ENCODE measurements around the gene ENO4. TPM values are rescaled to one million over a fixed set of nuclear protein-coding genes. Genes with fewer than 3 reads are reported as not detected.

The ENO4 gene
- total and polyA plus RNA-seq, 9 of the 15 experiments (the other 6 are each of a cell fraction or from before 2014, with no cell fraction given): 0.07 TPM; not detected in 8

DNA sequence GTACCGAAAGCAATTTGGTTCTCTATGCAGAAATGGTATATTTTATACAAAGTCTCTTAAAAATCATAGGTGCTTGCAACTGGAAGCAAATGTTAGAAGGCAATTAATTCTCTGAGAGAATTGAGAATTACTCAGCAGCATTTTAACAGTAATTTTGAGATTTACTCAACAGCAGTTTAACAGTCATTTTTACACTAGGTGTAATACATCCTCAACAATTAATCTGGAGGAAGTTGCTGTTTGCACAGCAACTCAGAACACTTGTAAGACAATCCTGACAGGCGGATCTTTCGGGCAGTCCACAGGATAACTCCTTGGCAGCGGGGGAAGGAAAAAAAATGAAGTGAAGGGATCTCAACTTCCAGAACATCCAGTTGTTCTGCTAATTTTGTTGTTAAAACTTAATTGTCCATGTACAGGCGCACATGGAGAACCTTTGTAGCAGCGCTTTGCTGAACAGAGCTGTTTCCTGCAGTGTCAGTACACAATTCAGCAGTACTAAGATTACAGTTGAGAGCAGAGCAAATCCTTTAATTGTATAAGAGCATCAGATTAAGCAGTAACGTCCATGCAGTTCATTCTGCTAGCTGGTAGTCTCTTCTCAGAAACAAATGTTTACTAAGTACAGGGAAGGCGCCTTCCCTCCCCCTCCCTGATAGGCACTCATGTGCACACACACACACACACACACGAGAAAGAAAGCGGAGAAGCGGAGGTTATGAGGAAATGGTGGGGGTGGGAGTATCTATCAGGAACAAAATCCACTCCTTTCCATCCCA is 43.8 kb downstream of the ENO4 start:
- Histone ChIP-seq H2AFZ (ENCODE audit: low read depth, low read length) (no peak overlapping the region), H3K4me1 (replicated peaks in 1 of 2; ENCODE audit: control insufficient read depth in 2 of 2, insufficient read depth in 2 of 2, low read length in 2 of 2) (no peaks in the 10 kb centered on the region), H3K9me3 (replicated peaks; ENCODE audit: control insufficient read depth, insufficient read depth, low read depth, low read length) (no peaks in the 10 kb centered on the region), H4K20me1 (replicated peaks; ENCODE audit: control insufficient read depth, insufficient read depth, low read length) (no peaks in the 10 kb centered on the region), H3K9me1 (ENCODE audit: control insufficient read depth, insufficient read depth, low read length) (no peaks in the 10 kb centered on the region), H3K79me2 (ENCODE audit: control insufficient read depth, insufficient read depth, low read length) (no peaks in the 10 kb centered on the region), H3K9ac (ENCODE audit: insufficient read depth in 1 of 2, low read depth in 2 of 2, low read length in 2 of 2) (no peak overlapping the region), H3K27ac (ENCODE audit: extremely low read depth, low read depth, low read length) (no peak overlapping the region), H3K4me2 (ENCODE audit: insufficient read depth, low read length) (no peak overlapping the region), H3K4me3 (no peak overlapping the region), H3K36me3 (ENCODE audit: control insufficient read depth, insufficient read depth, low read length) (peaks cover 19% of the 10 kb centered on the region; the same call in 2 of the 3 replicates), H3K27me3 (ENCODE audit: control insufficient read depth in 2 of 2, insufficient read depth in 2 of 2, low read length in 2 of 2) (no peaks in the 10 kb centered on the region)
- POLR2A ChIA-PET: no interaction called here
- FAIRE-seq (no peak), DNase-seq (ENCODE audit: extremely low read depth in 1 of 4, low spot score in 3 of 4) (no peak), ATAC-seq (no peak)
- in situ Hi-C loops (cut with MboI): no loop called here
- BruUV-seq (replicated peaks): no TSS peak
- intact Hi-C loops (cut with micrococcal nuclease): no loop called here
- CTCF ChIA-PET (ENCODE audit: low intra/inter-chr PET ratio): no interaction called here
- WGBS (ENCODE audit: insufficient coverage, low coverage, missing lambda C conversion rate): 81% methylated on average over 5 of the region's 11 CpGs
- TF ChIP-seq STAG1 (CRISPR knock-in tag; IDR thresholded peaks at IDR 0.05; ENCODE audit: borderline replicate concordance) (no peak), SLC30A9 (CRISPR knock-in tag; IDR thresholded peaks at IDR 0.05) (no peak), KHSRP (IDR thresholded peaks at IDR 0.05) (no peak), ARID2 (IDR thresholded peaks at IDR 0.05) (no peak), CC2D1A (IDR thresholded peaks at IDR 0.05) (no peak), GTF2A2 (tag; IDR thresholded peaks at IDR 0.05) (no peak), ZNF778 (CRISPR knock-in tag; IDR thresholded peaks at IDR 0.05) (no peak), SIN3B (IDR thresholded peaks at IDR 0.05; ENCODE audit: low read depth) (no peak), DNMT1 (IDR thresholded peaks at IDR 0.05) (no peak), SETDB1 (IDR thresholded peaks at IDR 0.05; ENCODE audit: low read length) (no peak), TEAD4 (IDR thresholded peaks at IDR 0.05; ENCODE audit: low read length) (no peak), TEAD4 (CRISPR knock-in tag; IDR thresholded peaks at IDR 0.05; ENCODE audit: borderline replicate concordance) (no peak), NEUROD1 (IDR thresholded peaks at IDR 0.05; ENCODE audit: borderline replicate concordance, low read depth, low read length, partially characterized antibody) (no peak)
- TF ChIP-seq, protein P1, sequence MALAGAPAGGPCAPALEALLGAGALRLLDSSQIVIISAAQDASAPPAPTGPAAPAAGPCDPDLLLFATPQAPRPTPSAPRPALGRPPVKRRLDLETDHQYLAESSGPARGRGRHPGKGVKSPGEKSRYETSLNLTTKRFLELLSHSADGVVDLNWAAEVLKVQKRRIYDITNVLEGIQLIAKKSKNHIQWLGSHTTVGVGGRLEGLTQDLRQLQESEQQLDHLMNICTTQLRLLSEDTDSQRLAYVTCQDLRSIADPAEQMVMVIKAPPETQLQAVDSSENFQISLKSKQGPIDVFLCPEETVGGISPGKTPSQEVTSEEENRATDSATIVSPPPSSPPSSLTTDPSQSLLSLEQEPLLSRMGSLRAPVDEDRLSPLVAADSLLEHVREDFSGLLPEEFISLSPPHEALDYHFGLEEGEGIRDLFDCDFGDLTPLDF (CRISPR knock-in tag; IDR thresholded peaks at IDR 0.05): no peak
- TF ChIP-seq, protein P2, sequence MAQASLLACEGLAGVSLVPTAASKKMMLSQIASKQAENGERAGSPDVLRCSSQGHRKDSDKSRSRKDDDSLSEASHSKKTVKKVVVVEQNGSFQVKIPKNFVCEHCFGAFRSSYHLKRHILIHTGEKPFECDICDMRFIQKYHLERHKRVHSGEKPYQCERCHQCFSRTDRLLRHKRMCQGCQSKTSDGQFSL (CRISPR knock-in tag; IDR thresholded peaks at IDR 0.05): no peak
- TF ChIP-seq, protein P2 (tag; IDR thresholded peaks at IDR 0.05): no peak
- TF ChIP-seq, protein P3, sequence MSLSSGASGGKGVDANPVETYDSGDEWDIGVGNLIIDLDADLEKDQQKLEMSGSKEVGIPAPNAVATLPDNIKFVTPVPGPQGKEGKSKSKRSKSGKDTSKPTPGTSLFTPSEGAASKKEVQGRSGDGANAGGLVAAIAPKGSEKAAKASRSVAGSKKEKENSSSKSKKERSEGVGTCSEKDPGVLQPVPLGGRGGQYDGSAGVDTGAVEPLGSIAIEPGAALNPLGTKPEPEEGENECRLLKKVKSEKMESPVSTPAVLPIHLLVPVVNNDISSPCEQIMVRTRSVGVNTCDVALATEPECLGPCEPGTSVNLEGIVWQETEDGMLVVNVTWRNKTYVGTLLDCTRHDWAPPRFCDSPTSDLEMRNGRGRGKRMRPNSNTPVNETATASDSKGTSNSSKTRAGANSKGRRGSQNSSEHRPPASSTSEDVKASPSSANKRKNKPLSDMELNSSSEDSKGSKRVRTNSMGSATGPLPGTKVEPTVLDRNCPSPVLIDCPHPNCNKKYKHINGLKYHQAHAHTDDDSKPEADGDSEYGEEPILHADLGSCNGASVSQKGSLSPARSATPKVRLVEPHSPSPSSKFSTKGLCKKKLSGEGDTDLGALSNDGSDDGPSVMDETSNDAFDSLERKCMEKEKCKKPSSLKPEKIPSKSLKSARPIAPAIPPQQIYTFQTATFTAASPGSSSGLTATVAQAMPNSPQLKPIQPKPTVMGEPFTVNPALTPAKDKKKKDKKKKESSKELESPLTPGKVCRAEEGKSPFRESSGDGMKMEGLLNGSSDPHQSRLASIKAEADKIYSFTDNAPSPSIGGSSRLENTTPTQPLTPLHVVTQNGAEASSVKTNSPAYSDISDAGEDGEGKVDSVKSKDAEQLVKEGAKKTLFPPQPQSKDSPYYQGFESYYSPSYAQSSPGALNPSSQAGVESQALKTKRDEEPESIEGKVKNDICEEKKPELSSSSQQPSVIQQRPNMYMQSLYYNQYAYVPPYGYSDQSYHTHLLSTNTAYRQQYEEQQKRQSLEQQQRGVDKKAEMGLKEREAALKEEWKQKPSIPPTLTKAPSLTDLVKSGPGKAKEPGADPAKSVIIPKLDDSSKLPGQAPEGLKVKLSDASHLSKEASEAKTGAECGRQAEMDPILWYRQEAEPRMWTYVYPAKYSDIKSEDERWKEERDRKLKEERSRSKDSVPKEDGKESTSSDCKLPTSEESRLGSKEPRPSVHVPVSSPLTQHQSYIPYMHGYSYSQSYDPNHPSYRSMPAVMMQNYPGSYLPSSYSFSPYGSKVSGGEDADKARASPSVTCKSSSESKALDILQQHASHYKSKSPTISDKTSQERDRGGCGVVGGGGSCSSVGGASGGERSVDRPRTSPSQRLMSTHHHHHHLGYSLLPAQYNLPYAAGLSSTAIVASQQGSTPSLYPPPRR (CRISPR knock-in tag; IDR thresholded peaks at IDR 0.05; ENCODE audit: borderline replicate concordance): no peak
